H9 (cell line): ENCODE data around the gene ITPR2. TPM values are rescaled to one million over a fixed set of nuclear protein-coding genes. Genes with fewer than 3 reads are reported as not detected.

Source experiments
- DNase-seq: peaks from one replicate; pipeline ENCODE4 v3.0.0-alpha.2; 2017
- H2AFZ ChIP-seq: one replicate; pipeline ENCODE4 v1.6.1; 2013; ENCODE audit warnings: mild to moderate bottlenecking, low read length, control low read depth, moderate library complexity
- H2AK5ac ChIP-seq: 2 replicates; pipeline ENCODE4 v1.6.1; 2013; ENCODE audit warnings: low read length, control low read depth, mixed read lengths; ENCODE audit not compliant: insufficient read length
- H2BK120ac ChIP-seq: one replicate; pipeline ENCODE4 v1.6.1; 2013; ENCODE audit warnings: low read depth, mild to moderate bottlenecking, low read length, control low read depth, inconsistent platforms; ENCODE audit not compliant: poor library complexity, severe bottlenecking
- H2BK12ac ChIP-seq: 2 replicates; pipeline ENCODE4 v1.6.1; 2013; ENCODE audit warnings: low read length, control low read depth, mixed read lengths, low read depth; ENCODE audit not compliant: insufficient read length
- H2BK15ac ChIP-seq: 2 replicates; pipeline ENCODE4 v1.6.1; 2013; ENCODE audit warnings: low read depth, low read length, control low read depth
- H2BK20ac ChIP-seq: one replicate; pipeline ENCODE4 v1.6.1; 2013; ENCODE audit warnings: low read depth, mild to moderate bottlenecking, low read length, control low read depth, inconsistent platforms; ENCODE audit not compliant: poor library complexity, severe bottlenecking
- H2BK5ac ChIP-seq: 2 replicates; pipeline ENCODE4 v1.6.1; 2013; ENCODE audit warnings: low read length, control low read depth, mixed read lengths; ENCODE audit not compliant: insufficient read length
- H3K14ac ChIP-seq: 2 replicates; pipeline ENCODE4 v1.6.1; 2013; ENCODE audit warnings: low read length, control low read depth; ENCODE audit not compliant: insufficient read depth
- H3K18ac ChIP-seq: 2 replicates; pipeline ENCODE4 v1.6.1; 2013; ENCODE audit warnings: low read depth, mild to moderate bottlenecking, mixed read lengths, low read length, control low read depth; ENCODE audit not compliant: insufficient read length
- H3K23ac ChIP-seq: 2 replicates; pipeline ENCODE4 v1.6.1; 2013; ENCODE audit warnings: low read length, control low read depth, mixed read lengths, low read depth; ENCODE audit not compliant: insufficient read length
- H3K23me2 ChIP-seq: 2 replicates; pipeline ENCODE4 v1.6.1; 2013; ENCODE audit warnings: low read depth, mild to moderate bottlenecking, mixed read lengths, low read length, control low read depth; ENCODE audit not compliant: insufficient read length, poor library complexity, severe bottlenecking
- H3K27ac ChIP-seq: 2 replicates; pipeline ENCODE4 v1.5.1; 2013; ENCODE audit warnings: low read length, control low read depth, mixed read lengths, low read depth; ENCODE audit not compliant: insufficient read length
- H3K27me3 ChIP-seq: 2 replicates; pipeline ENCODE4 v1.6.1; 2013; ENCODE audit warnings: low read length, control low read depth, inconsistent platforms; ENCODE audit not compliant: insufficient read depth
- H3K4ac ChIP-seq: 2 replicates; pipeline ENCODE4 v1.6.1; 2013; ENCODE audit warnings: low read depth, mild to moderate bottlenecking, control low read depth, inconsistent platforms, low read length, moderate library complexity
- H3K4me1 ChIP-seq: 2 replicates; pipeline ENCODE4 v1.6.1; 2013; ENCODE audit warnings: low read length, control low read depth, inconsistent platforms; ENCODE audit not compliant: insufficient read depth
- H3K4me2 ChIP-seq: 2 replicates; pipeline ENCODE4 v1.6.1; 2013; ENCODE audit warnings: low read length, control low read depth, mixed read lengths; ENCODE audit not compliant: insufficient read length, insufficient read depth
- H3K56ac ChIP-seq: 2 replicates; pipeline ENCODE4 v1.6.1; 2013; ENCODE audit warnings: low read depth, mild to moderate bottlenecking, mixed read lengths, low read length, control low read depth; ENCODE audit not compliant: insufficient read length
- H3K79me1 ChIP-seq: 2 replicates; pipeline ENCODE4 v1.6.1; 2013; ENCODE audit warnings: low read depth, mild to moderate bottlenecking, moderate library complexity, low read length, control low read depth, inconsistent platforms; ENCODE audit not compliant: insufficient read depth, poor library complexity, severe bottlenecking
- H3K79me2 ChIP-seq: 2 replicates; pipeline ENCODE4 v1.6.1; 2013; ENCODE audit warnings: low read length, control low read depth, inconsistent platforms; ENCODE audit not compliant: insufficient read depth
- H3K9ac ChIP-seq: 2 replicates; pipeline ENCODE4 v1.6.1; 2013; ENCODE audit warnings: low read length, control low read depth, mixed read lengths; ENCODE audit not compliant: insufficient read length; ENCODE audit errors: extremely low read depth
- H3K9me3 ChIP-seq: one replicate; pipeline ENCODE4 v1.6.1; 2013; ENCODE audit warnings: low read depth, low read length, inconsistent platforms; ENCODE audit not compliant: control insufficient read depth
- H3T11ph ChIP-seq: one replicate; pipeline ENCODE4 v1.6.1; 2013; ENCODE audit warnings: mild to moderate bottlenecking, low read length, control low read depth, inconsistent platforms
- H4K20me1 ChIP-seq: one replicate; pipeline ENCODE4 v1.6.1; 2013; ENCODE audit not compliant: control insufficient read depth, insufficient read length, insufficient read depth
- H4K5ac ChIP-seq: 2 replicates; pipeline ENCODE4 v1.6.1; 2013; ENCODE audit warnings: low read depth, mild to moderate bottlenecking, mixed read lengths, low read length, control low read depth; ENCODE audit not compliant: insufficient read length
- H4K8ac ChIP-seq: replicated peaks from 2 replicates; pipeline ENCODE4 v1.6.1; 2013; ENCODE audit warnings: low read length, control low read depth, mixed read lengths, low read depth; ENCODE audit not compliant: insufficient read length
- H4K91ac ChIP-seq: 2 replicates; pipeline ENCODE4 v1.6.1; 2013; ENCODE audit warnings: low read depth, mild to moderate bottlenecking, moderate library complexity, mixed read lengths, low read length, control low read depth; ENCODE audit not compliant: insufficient read length
- H3K27ac Mint-ChIP-seq, 3 experiments: 2 replicates in 2 of 3; 3 replicates in 1 of 3; pipeline ENCODE4 v1.8.0; 2020 to 2021; ENCODE audit warnings: mixed read lengths in 3 of 3, mild to moderate bottlenecking in 1 of 3, moderate library complexity in 1 of 3
- H3K27me3 Mint-ChIP-seq: 2 replicates; pipeline ENCODE4 v1.8.0; 2021; ENCODE audit warnings: low read depth, mild to moderate bottlenecking, moderate library complexity, mixed read lengths
- H3K36me3 Mint-ChIP-seq, 3 experiments: 2 replicates in 2 of 3; 3 replicates in 1 of 3; pipeline ENCODE4 v1.8.0; 2020 to 2021; ENCODE audit warnings: low read depth in 3 of 3, mixed read lengths in 3 of 3; ENCODE audit not compliant: insufficient read depth in 1 of 3
- H3K4me1 Mint-ChIP-seq, 2 experiments: 2 replicates each; pipeline ENCODE4 v1.8.0; 2020; ENCODE audit warnings: mixed read lengths in 2 of 2
- H3K4me3 Mint-ChIP-seq, 2 experiments: 2 replicates in 1 of 2; 3 replicates in 1 of 2; pipeline ENCODE4 v1.8.0; 2020 to 2021; ENCODE audit warnings: mild to moderate bottlenecking in 2 of 2, mixed read lengths in 2 of 2, moderate library complexity in 1 of 2
- H3K9me3 Mint-ChIP-seq, 2 experiments: 2 replicates in 1 of 2; 3 replicates in 1 of 2; pipeline ENCODE4 v1.8.0; 2020; ENCODE audit warnings: mild to moderate bottlenecking in 2 of 2, mixed read lengths in 2 of 2, moderate library complexity in 1 of 2
- WGBS: extraction: QIAGEN DNeasy Blood & Tissue Kit; methylation state at CpG from one replicate; pipeline ENCODE4 v1.1.7; 2013; ENCODE audit warnings: missing lambda C conversion rate, low lambda C conversion rate, mixed read lengths; ENCODE audit not compliant: insufficient read length; ENCODE audit errors: extremely low coverage; 5-methylcytosine and 5-hydroxymethylcytosine counted together
- total RNA-seq: library from RNA; stranded (reverse); gene quantifications from 2 replicates; pipeline ENCODE4 v1.2.1, GENCODE V29; 2021
- TF ChIP-seq, protein P1 (sequence below): fragments of 200-600 bp; sonication (generic); conservative IDR thresholded peaks from 3 replicates; pipeline ENCODE4 v1.8.0; 2021; ENCODE audit warnings: antibody characterized with exemption, mild to moderate bottlenecking

The ITPR2 gene
- total RNA-seq, 1 experiment from 2014 or later, result 14.8 TPM

DNA sequence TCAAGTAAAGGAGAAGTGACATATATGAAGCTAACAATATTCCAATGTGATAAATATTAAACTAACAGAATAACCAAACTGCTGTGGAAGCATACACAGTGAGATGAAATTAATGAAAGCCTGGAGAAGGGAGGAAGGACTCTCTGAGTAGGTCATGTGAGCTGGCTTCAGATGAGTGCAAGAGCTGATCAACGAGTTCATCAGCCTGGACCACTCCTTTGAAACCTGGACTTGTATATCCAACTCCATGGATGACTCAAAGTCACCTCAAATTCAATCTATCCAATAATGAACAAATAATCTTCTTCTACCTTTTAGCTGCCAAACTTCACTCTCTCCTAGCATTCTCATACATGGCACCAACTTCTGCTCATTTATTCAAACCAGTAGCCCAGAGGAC is 391.6 kb downstream of the ITPR2 start:
- Histone ChIP-seq H3K23me2 (no peaks in the 10 kb centered on the region), H2BK120ac (no peak overlapping the region), H2BK15ac (no peak overlapping the region), H3K4me1 (no peaks in the 10 kb centered on the region), H3K4me2 (no peak overlapping the region), H3K9ac (no peak overlapping the region), H3K14ac (no peak overlapping the region), H3K18ac (no peak overlapping the region), H3K79me1 (no peaks in the 10 kb centered on the region), H2BK12ac (no peak overlapping the region), H2BK5ac (no peak overlapping the region), H4K20me1 (no peaks in the 10 kb centered on the region), H4K91ac (no peak overlapping the region), H4K8ac (no peak overlapping the region), H3K4ac (no peak overlapping the region), H3K27ac (no peak overlapping the region), H3K9me3 (no peaks in the 10 kb centered on the region), H3K79me2 (no peaks in the 10 kb centered on the region), H3T11ph (no peak overlapping the region), H4K5ac (no peak overlapping the region), H3K27me3 (no peaks in the 10 kb centered on the region), H2AK5ac (no peak overlapping the region), H2BK20ac (no peak overlapping the region), H3K56ac (no peak overlapping the region), H3K23ac (no peak overlapping the region), H2AFZ (no peak overlapping the region)
- TF ChIP-seq, protein P1, sequence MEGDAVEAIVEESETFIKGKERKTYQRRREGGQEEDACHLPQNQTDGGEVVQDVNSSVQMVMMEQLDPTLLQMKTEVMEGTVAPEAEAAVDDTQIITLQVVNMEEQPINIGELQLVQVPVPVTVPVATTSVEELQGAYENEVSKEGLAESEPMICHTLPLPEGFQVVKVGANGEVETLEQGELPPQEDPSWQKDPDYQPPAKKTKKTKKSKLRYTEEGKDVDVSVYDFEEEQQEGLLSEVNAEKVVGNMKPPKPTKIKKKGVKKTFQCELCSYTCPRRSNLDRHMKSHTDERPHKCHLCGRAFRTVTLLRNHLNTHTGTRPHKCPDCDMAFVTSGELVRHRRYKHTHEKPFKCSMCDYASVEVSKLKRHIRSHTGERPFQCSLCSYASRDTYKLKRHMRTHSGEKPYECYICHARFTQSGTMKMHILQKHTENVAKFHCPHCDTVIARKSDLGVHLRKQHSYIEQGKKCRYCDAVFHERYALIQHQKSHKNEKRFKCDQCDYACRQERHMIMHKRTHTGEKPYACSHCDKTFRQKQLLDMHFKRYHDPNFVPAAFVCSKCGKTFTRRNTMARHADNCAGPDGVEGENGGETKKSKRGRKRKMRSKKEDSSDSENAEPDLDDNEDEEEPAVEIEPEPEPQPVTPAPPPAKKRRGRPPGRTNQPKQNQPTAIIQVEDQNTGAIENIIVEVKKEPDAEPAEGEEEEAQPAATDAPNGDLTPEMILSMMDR, result no peak
- H3K36me3 Mint-ChIP-seq, result no peaks in the 10 kb centered on the region; a peak in 1 of 7 replicates
- no peak overlapping the region for H3K4me3 Mint-ChIP-seq
- no peak overlapping the region for H3K27ac Mint-ChIP-seq
- no peaks in the 10 kb centered on the region for H3K27me3 Mint-ChIP-seq
- H3K4me1 Mint-ChIP-seq, result peaks cover 0 to 6% of the 10 kb centered on the region in 2 experiments; a peak in 3 of 4 replicates
- no peaks in the 10 kb centered on the region for H3K9me3 Mint-ChIP-seq
- no peak for DNase-seq
- no CpG with 5 or more reads among the region's 1 CpG for WGBS
